B cell (primary cell): ENCODE measurements around the gene BCAN. TPM values are rescaled to one million over a fixed set of nuclear protein-coding genes. Genes with fewer than 3 reads are reported as not detected.

ENCODE experiments used
- ATAC-seq: fragments of 200-7000 bp; cut with Tn5 transposase; one replicate; pipeline ENCODE4 v1.10.0; 2021; ENCODE audit warnings: low read depth, mild to moderate bottlenecking, moderate number of reproducible peaks, moderate library complexity
- CTCF ChIA-PET: fragments of 350-600 bp; sonication (Branson Sonifier 250); formaldehyde crosslinking; loops from one replicate; lab custom pipeline; 2021; ENCODE audit warnings: antibody characterized with exemption, inconsistent platforms; lab: Charles Lee
- POLR2A ChIA-PET: fragments of 350-600 bp; sonication (Branson Sonifier 250); formaldehyde crosslinking; loops from one replicate; lab custom pipeline; 2021; ENCODE audit warnings: antibody characterized with exemption; lab: Charles Lee
- DNase-seq: peaks from one replicate; pipeline ENCODE4 v3.0.0; 2013
- H2AFZ ChIP-seq: 2 replicates; pipeline ENCODE4 v1.6.1; 2012; ENCODE audit warnings: mild to moderate bottlenecking, low read depth, low read length; ENCODE audit not compliant: insufficient read depth, poor library complexity, severe bottlenecking
- H3K27ac ChIP-seq, 2 donors: 1 replicate in 1 of 2; 2 replicates in 1 of 2; pipeline ENCODE4 v1.5.1; 2012 to 2013; ENCODE audit warnings: low read length in 2 of 2, mild to moderate bottlenecking in 2 of 2, moderate library complexity in 1 of 2
- H3K27me3 ChIP-seq, 4 experiments: fragments of 200-600 bp in 1 of 4; sonication (generic) in 1 of 4; replicated peaks in 1 of 4; 1 replicate in 2 of 4; 2 replicates in 2 of 4; pipeline versions ENCODE4 v1.6.1 to v1.7.0; 2013 to 2016; ENCODE audit warnings: low read length in 3 of 4, mild to moderate bottlenecking in 2 of 4, mixed read lengths in 1 of 4, moderate library complexity in 1 of 4; ENCODE audit not compliant: insufficient read depth in 4 of 4, control insufficient read depth in 3 of 4; ENCODE audit errors: control extremely low read depth in 1 of 4
- H3K36me3 ChIP-seq, 2 experiments: replicated peaks in 1 of 2; 1 replicate in 1 of 2; 2 replicates in 1 of 2; pipeline versions ENCODE4 v1.6.1 to v1.7.1; 2013; ENCODE audit warnings: low read length in 1 of 2; ENCODE audit not compliant: insufficient read depth in 2 of 2, control insufficient read depth in 1 of 2; ENCODE audit errors: control extremely low read depth in 1 of 2, extremely low read depth in 1 of 2
- H3K4me1 ChIP-seq, 2 donors: fragments of 200-600 bp in 1 of 2; sonication (generic) in 1 of 2; 1 replicate in 1 of 2; 2 replicates in 1 of 2; pipeline versions ENCODE4 v1.5.1 to v1.6.1; 2013 to 2017; ENCODE audit warnings: low read length in 2 of 2; ENCODE audit not compliant: control insufficient read depth in 2 of 2, insufficient read depth in 2 of 2
- H3K4me2 ChIP-seq: replicated peaks from 2 replicates; pipeline ENCODE3; 2012; ENCODE audit warnings: mild to moderate bottlenecking, low read depth, low read length; ENCODE audit not compliant: poor library complexity, severe bottlenecking
- H3K4me3 ChIP-seq, 5 experiments: fragments of 200-600 bp in 1 of 5; sonication (generic) in 1 of 5; 1 replicate in 3 of 5; 2 replicates in 2 of 5; pipeline versions ENCODE4 v1.5.1 to v1.7.0; 2011 to 2016; ENCODE audit warnings: low read length in 4 of 5, mild to moderate bottlenecking in 4 of 5, low read depth in 2 of 5, control low read depth in 1 of 5, moderate library complexity in 1 of 5; ENCODE audit not compliant: insufficient read depth in 1 of 5; ENCODE audit errors: control extremely low read depth in 1 of 5, extremely low read depth in 1 of 5
- H3K79me2 ChIP-seq: fragments of 200-600 bp; sonication (generic); one replicate; pipeline ENCODE4 v1.6.0; 2016; ENCODE audit warnings: low read length; ENCODE audit not compliant: control insufficient read depth, insufficient read depth
- H3K9ac ChIP-seq: fragments of 200-600 bp; sonication (generic); 2 replicates; pipeline ENCODE4 v1.6.1; 2017; ENCODE audit warnings: mild to moderate bottlenecking, low read length, moderate library complexity
- H3K9me3 ChIP-seq, 3 donors: one replicate each; pipeline versions ENCODE4 v1.6.1 to v1.7.1; 2013; ENCODE audit warnings: low read length in 2 of 3; ENCODE audit not compliant: control insufficient read depth in 2 of 3, insufficient read depth in 1 of 3; ENCODE audit errors: control extremely low read depth in 1 of 3
- H4K20me1 ChIP-seq: 2 replicates; pipeline ENCODE4 v1.6.0; 2012; ENCODE audit warnings: mild to moderate bottlenecking, low read length; ENCODE audit not compliant: insufficient read depth, control insufficient read depth, poor library complexity, severe bottlenecking
- H3K27ac Mint-ChIP-seq: one replicate; pipeline ENCODE4 v1.8.0; 2021; ENCODE audit warnings: mixed read lengths
- H3K27me3 Mint-ChIP-seq: one replicate; pipeline ENCODE4 v1.8.0; 2021; ENCODE audit warnings: mixed read lengths
- H3K4me1 Mint-ChIP-seq: one replicate; pipeline ENCODE4 v1.8.0; 2021; ENCODE audit warnings: mixed read lengths
- H3K4me3 Mint-ChIP-seq: one replicate; pipeline ENCODE4 v1.8.0; 2021; ENCODE audit warnings: mixed read lengths
- H3K9me3 Mint-ChIP-seq: one replicate; pipeline ENCODE4 v1.8.0; 2022; ENCODE audit warnings: mixed read lengths; ENCODE audit not compliant: insufficient read depth
- CTCF ChIP-seq: fragments of 200-600 bp; IDR thresholded peaks from one replicate; pipeline ENCODE4 v1.8.0; 2022; ENCODE audit warnings: antibody characterized with exemption, mild to moderate bottlenecking
- EZH2 ChIP-seq: IDR thresholded peaks from 2 replicates; pipeline ENCODE4 v1.6.1; 2012; ENCODE audit warnings: borderline replicate concordance, low read depth, mild to moderate bottlenecking, moderate library complexity, low read length; ENCODE audit not compliant: insufficient read depth, poor library complexity, severe bottlenecking
- WGBS: methylation state at CpG from one replicate; pipeline ENCODE4 v1.1.5; 2013; ENCODE audit warnings: missing lambda C conversion rate; ENCODE audit not compliant: insufficient coverage; 5-methylcytosine and 5-hydroxymethylcytosine counted together
- intact Hi-C: fragments of 100-400 bp; cut with micrococcal nuclease; formaldehyde crosslinking; loops from one replicate; pipeline ENCODE4 v1.10.0; 2022
- polyA plus RNA-seq: library from polyadenylated mRNA; depleted of rRNA; stranded (reverse); fragments of >200 nt; gene quantifications from 2 replicates; pipeline ENCODE4 v1.2.3, GENCODE V29; 2012
- total RNA-seq, 2 donors: library from RNA; stranded (reverse); fragments of 120-200 nt in 1 of 2; gene quantifications; 1 replicate in 1 of 2; 2 replicates in 1 of 2; pipeline versions ENCODE4 v1.2.3 to v1.2.4, GENCODE V29; 2013 to 2022

The BCAN gene
- total and polyA plus RNA-seq, 2 donors (not counting 1 experiment from before 2014, with no cell fraction given) = not detected

- Histone ChIP-seq H3K79me2 (no peaks in the 10 kb centered on the region), H3K27me3 (peaks cover 0 to 83% (median 47%) of the 10 kb centered on the region in 4 experiments), H3K9me3 (peaks cover 0 to 7% (median 0%) of the 10 kb centered on the region in 3 donors), H3K27ac (no peak overlapping the region), H3K36me3 (no peaks in the 10 kb centered on the region), H3K4me3 (peak overlapping the region in 1 of 5 experiments; percentile 24), H3K4me2 (peak overlapping the region; percentile 62), H2AFZ (peak overlapping the region; percentile 5), H4K20me1 (no peaks in the 10 kb centered on the region), H3K9ac (no peak overlapping the region), H3K4me1 (peaks cover 25 to 32% of the 10 kb centered on the region in 2 donors)
- intact Hi-C loops = loop anchor here (1.0 kb wide), 2 partner anchors 18 to 52 kb away; no protein-coding TSS in a partner anchor
- peak overlapping the region; percentile 53 for H3K4me3 Mint-ChIP-seq
- TF ChIP-seq EZH2 (no peak), CTCF (peak; percentile 67)
- ATAC-seq (no peak), DNase-seq (peak; percentile 78)
- H3K27me3 Mint-ChIP-seq = peaks cover 52% of the 10 kb centered on the region
- ChIA-PET CTCF (interaction anchor here (1.0 to 8.5 kb wide), 16 partner anchors 12 to 292 kb away, joined by 3 to 102 read pairs (median 6); partner anchors contain the start of genes BCAN, CRABP2 and HAPLN2), POLR2A (interaction anchor here (0.5 to 0.6 kb wide), 2 partner anchors 8 to 28 kb away, joined by 3 to 4 read pairs; partner anchors contain the start of gene CRABP2)
- H3K9me3 Mint-ChIP-seq = no peaks in the 10 kb centered on the region
- peak overlapping the region; percentile 57 for H3K27ac Mint-ChIP-seq
- WGBS = 5% methylated on average over 14 of the region's 22 CpGs
- H3K4me1 Mint-ChIP-seq = peaks cover 25% of the 10 kb centered on the region
These were observed 36.0 kb downstream of the BCAN start for GRCh38 chr1:156677616-156678596.
